ENCODE measurements around the gene WDR27.

- TF ChIP-seq CTCF (IDR thresholded peaks at IDR 0.05) (no peak), POLR2A (IDR thresholded peaks at IDR 0.05) (no peak)
Measured at GRCh38 chr6:169577236-169577635, 124.6 kb downstream of the WDR27 start.

All from breast epithelium (tissue), 3 donors.